OCI-LY7 (cell line): Measurements from ENCODE around the gene PRKCA. TPM values are rescaled to one million over a fixed set of nuclear protein-coding genes. Genes with fewer than 3 reads are reported as not detected.
A peak's percentile ranks its signal among the peaks of the same experiment; 100 is the strongest.

ENCODE experiments used
- BruUV-seq: library from RNA; stranded (reverse); fragments of 400-500 nt; replicated peaks from 2 replicates; lab custom pipeline; 2021; lab: Mats Ljungman, UMichigan
- CTCF ChIA-PET: fragments of 300-600 bp; sonication (Branson Sonifier 250); formaldehyde crosslinking; loops from one replicate; lab custom pipeline; 2022; ENCODE audit warnings: antibody characterized with exemption; ENCODE audit not compliant: unreplicated experiment; lab: Charles Lee
- POLR2A ChIA-PET: fragments of 300-600 bp; sonication (Branson Sonifier 250); formaldehyde crosslinking; loops from one replicate; lab custom pipeline; 2022; ENCODE audit warnings: antibody characterized with exemption; lab: Charles Lee
- DNase-seq: peaks from one replicate; pipeline ENCODE4 v3.0.0-alpha.2; 2015; ENCODE audit warnings: low spot score
- H2AFZ ChIP-seq: fragments of 200-600 bp; sonication (generic), shearing (Covaris generic); 2 replicates; pipeline ENCODE4 v1.6.1; 2014; ENCODE audit warnings: mild to moderate bottlenecking, antibody characterized with exemption, low read length, moderate library complexity
- H3K27ac ChIP-seq: fragments of 200-600 bp; sonication (generic); 2 replicates; pipeline ENCODE4 v1.5.1; 2014; ENCODE audit warnings: mixed run types, low read depth, mild to moderate bottlenecking, moderate library complexity, low read length, inconsistent platforms; ENCODE audit not compliant: poor library complexity, severe bottlenecking
- H3K36me3 ChIP-seq: fragments of 200-600 bp; sonication (generic); 2 replicates; pipeline ENCODE4 v1.6.1; 2014; ENCODE audit warnings: mild to moderate bottlenecking, antibody characterized with exemption, low read length, moderate library complexity, mixed read lengths; ENCODE audit not compliant: insufficient read depth
- H3K4me1 ChIP-seq: fragments of 200-600 bp; sonication (generic); 2 replicates; pipeline ENCODE4 v1.5.1; 2014; ENCODE audit warnings: mild to moderate bottlenecking, low read length; ENCODE audit not compliant: insufficient read depth, poor library complexity, severe bottlenecking
- H3K4me2 ChIP-seq: fragments of 200-600 bp; sonication (generic); 2 replicates; pipeline ENCODE4 v1.6.1; 2014; ENCODE audit warnings: mild to moderate bottlenecking, low read length
- H3K4me3 ChIP-seq: fragments of 200-600 bp; sonication (generic); 2 replicates; pipeline ENCODE4 v1.5.1; 2014; ENCODE audit warnings: mild to moderate bottlenecking, low read depth, low read length; ENCODE audit not compliant: poor library complexity, severe bottlenecking
- H3K79me2 ChIP-seq: fragments of 200-600 bp; sonication (generic); 2 replicates; pipeline ENCODE4 v1.6.1; 2016; ENCODE audit warnings: low read depth, mild to moderate bottlenecking, low read length, moderate library complexity, mixed read lengths; ENCODE audit not compliant: insufficient read depth
- H3K9me2 ChIP-seq: fragments of 200-600 bp; sonication (generic); 2 replicates; pipeline ENCODE4 v1.6.1; 2016; ENCODE audit warnings: mild to moderate bottlenecking, low read length, mixed read lengths; ENCODE audit not compliant: insufficient read depth
- H3K9me3 ChIP-seq: fragments of 200-600 bp; sonication (generic); 2 replicates; pipeline ENCODE4 v1.6.1; 2014; ENCODE audit warnings: mild to moderate bottlenecking, mixed run types, low read length, mixed read lengths
- H4K20me1 ChIP-seq: fragments of 200-600 bp; sonication (generic); 2 replicates; pipeline ENCODE4 v1.6.1; 2014; ENCODE audit warnings: mild to moderate bottlenecking, antibody characterized with exemption, low read length, moderate library complexity, mixed read lengths; ENCODE audit not compliant: insufficient read depth
- CTCF ChIP-seq: fragments of 200-600 bp; sonication (generic); conservative IDR thresholded peaks from 2 replicates; pipeline ENCODE4 v1.5.1; 2014; ENCODE audit warnings: mild to moderate bottlenecking, antibody characterized with exemption, low read length, moderate library complexity, mixed read lengths
- EZH2phosphoT487 ChIP-seq: fragments of 200-600 bp; sonication (generic); IDR thresholded peaks from 2 replicates; pipeline ENCODE4 v1.6.1; 2018; ENCODE audit warnings: low read depth, borderline replicate concordance, mild to moderate bottlenecking, mixed run types, antibody characterized with exemption, low read length, moderate library complexity, mixed read lengths
- intact Hi-C: fragments of 100-400 bp; cut with micrococcal nuclease; formaldehyde crosslinking; loops from one replicate; pipeline ENCODE4 v1.10.0; 2022; ENCODE audit not compliant: unreplicated experiment
- total RNA-seq, 2 experiments: library from RNA; depleted of rRNA in 1 of 2; stranded (reverse); fragments of >200 nt in 1 of 2; shearing (Covaris generic) in 1 of 2; gene quantifications; 2 replicates each; pipeline ENCODE4 v1.2.3, GENCODE V29; 2014 to 2022

PRKCA gene
- total RNA-seq, 2 experiments from 2014 or later, result 6.6 to 32.1 TPM

- CTCF ChIA-PET, result no interaction called here
- intact Hi-C loops, result no loop called here
- peak overlapping the region; percentile 56; the same call in 1 of the 2 replicates for H3K4me2 ChIP-seq
Measured at GRCh38 chr17:66543526-66543925, 241.1 kb downstream of the PRKCA start.

GRCh38 chr17:66545918-66546317, 243.5 kb downstream of the PRKCA start:
- no peak overlapping the region for H3K27ac ChIP-seq
- ChIA-PET CTCF (no interaction called here), POLR2A (interaction anchor here (0.5 to 0.7 kb wide), 3 partner anchors 9 to 765 kb away, joined by 3 to 4 read pairs (median 4); no protein-coding TSS in a partner anchor)
- no peak overlapping the region for H3K4me3 ChIP-seq
- intact Hi-C loops, result no loop called here
- no peak for DNase-seq
- H3K4me1 ChIP-seq, result peaks cover 30% of the 10 kb centered on the region
- H3K9me3 ChIP-seq, result peaks cover 5% of the 10 kb centered on the region
- no peaks in the 10 kb centered on the region for H4K20me1 ChIP-seq
- BruUV-seq, result no TSS peak
- no peaks in the 10 kb centered on the region for H3K9me2 ChIP-seq
- no peaks in the 10 kb centered on the region for H3K79me2 ChIP-seq
- H2AFZ ChIP-seq, result no peak overlapping the region
- TF ChIP-seq CTCF (no peak), EZH2phosphoT487 (no peak)
- H3K36me3 ChIP-seq, result no peaks in the 10 kb centered on the region
- H3K4me2 ChIP-seq, result no peak overlapping the region

More at GRCh38 chr17:66543526-66543925, 241.1 kb downstream of the PRKCA start:
- Histone ChIP-seq H3K4me3 (no peak overlapping the region), H3K79me2 (no peaks in the 10 kb centered on the region), H3K9me3 (peaks cover 5% of the 10 kb centered on the region), H2AFZ (no peak overlapping the region), H4K20me1 (no peaks in the 10 kb centered on the region), H3K9me2 (no peaks in the 10 kb centered on the region), H3K4me1 (peaks cover 38% of the 10 kb centered on the region), H3K27ac (no peak overlapping the region), H3K36me3 (no peaks in the 10 kb centered on the region)
- DNase-seq, result no peak
- TF ChIP-seq CTCF (no peak), EZH2phosphoT487 (no peak)
- no TSS peak for BruUV-seq
- POLR2A ChIA-PET, result interaction anchor here (0.5 to 1.7 kb wide), 5 partner anchors 10 to 795 kb away, joined by 3 to 4 read pairs (median 3); no protein-coding TSS in a partner anchor

- no peak overlapping the region for H3K27ac ChIP-seq
- no peaks in the 10 kb centered on the region for H4K20me1 ChIP-seq
- no peaks in the 10 kb centered on the region for H3K79me2 ChIP-seq
- no peak for DNase-seq
- BruUV-seq, result no TSS peak
- peaks cover 5% of the 10 kb centered on the region for H3K9me3 ChIP-seq
- no peak for TF ChIP-seq CTCF
- no peak for TF ChIP-seq EZH2phosphoT487
- no peaks in the 10 kb centered on the region for H3K36me3 ChIP-seq
- POLR2A ChIA-PET, result no interaction called here
- CTCF ChIA-PET, result no interaction called here
- H3K4me1 ChIP-seq, result peaks cover 16% of the 10 kb centered on the region
- H3K4me2 ChIP-seq, result no peak overlapping the region
- intact Hi-C loops, result no loop called here
- H2AFZ ChIP-seq, result no peak overlapping the region
- H3K9me2 ChIP-seq, result no peaks in the 10 kb centered on the region
- no peak overlapping the region for H3K4me3 ChIP-seq
Measured at GRCh38 chr17:66547151-66547865, 244.9 kb downstream of the PRKCA start.
